Measurements from ENCODE around the gene SPTBN1.

The SPTBN1 gene

GRCh38 chr2:54559006-54559445 lies 102.9 kb downstream of the SPTBN1 start:
- ChIA-PET POLR2A (interaction anchor here (0.8 to 4.3 kb wide), 7 partner anchors 10 to 137 kb away, joined by 3 to 66 read pairs (median 4); no protein-coding TSS in a partner anchor), CTCF (interaction anchor here (1.2 to 1.8 kb wide), 2 partner anchors 11 to 34 kb away, joined by 3 to 4 read pairs; no protein-coding TSS in a partner anchor)
- TF ChIP-seq BHLHE40 (IDR thresholded peaks at IDR 0.05; ENCODE audit: borderline replicate concordance) (no peak), FOXA1 (IDR thresholded peaks at IDR 0.05) (no peak), ARNT (IDR thresholded peaks at IDR 0.05) (no peak)
- no peak for DNase-seq (ENCODE audit: extremely low spot score)

DNA sequence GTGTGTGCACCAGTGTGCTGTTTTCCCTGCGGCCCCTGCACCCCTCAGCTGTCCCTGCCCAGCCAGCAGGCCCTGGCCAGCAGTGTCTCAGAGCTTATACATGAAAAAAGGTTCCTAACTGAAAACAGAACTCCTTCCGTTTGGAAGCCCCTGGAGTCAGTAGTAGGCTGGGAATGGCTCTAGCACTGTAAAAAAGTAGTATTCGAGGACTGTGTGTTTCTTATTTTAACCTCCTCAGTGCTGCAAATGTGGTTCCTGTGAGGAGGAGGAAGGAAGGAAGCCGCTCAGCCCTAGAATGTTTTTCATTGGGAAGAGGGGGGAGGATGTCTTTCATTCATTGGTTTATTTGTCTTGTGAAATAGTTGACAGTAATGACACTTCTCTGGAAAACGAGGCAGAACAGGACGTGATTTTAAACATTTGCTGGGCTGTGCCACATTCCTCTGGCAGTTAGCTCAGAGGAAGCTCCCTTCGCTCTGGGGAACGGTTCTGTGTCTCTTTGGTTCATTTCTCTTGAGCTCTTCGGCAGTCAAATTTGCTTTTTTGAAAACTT lies 103.5 kb downstream of the SPTBN1 start:
- DNase-seq (ENCODE audit: extremely low spot score), result no peak
- ChIA-PET CTCF (interaction anchor here (0.7 to 1.8 kb wide), 2 partner anchors 10 to 31 kb away, joined by 3 to 4 read pairs; no protein-coding TSS in a partner anchor), POLR2A (interaction anchor here (1.1 to 4.3 kb wide), 3 partner anchors 12 to 54 kb away, joined by 4 to 66 read pairs (median 5); no protein-coding TSS in a partner anchor)
- no peak for TF ChIP-seq L3MBTL2 (conservative IDR thresholded peaks at IDR 0.05)
- no peak for TF ChIP-seq ELF4 (IDR thresholded peaks at IDR 0.05)
- no peak for TF ChIP-seq CTBP1 (IDR thresholded peaks at IDR 0.05; ENCODE audit: borderline replicate concordance)
- no peak for TF ChIP-seq BHLHE40 (IDR thresholded peaks at IDR 0.05; ENCODE audit: borderline replicate concordance)
- no peak for TF ChIP-seq FOXK2 (IDR thresholded peaks at IDR 0.05)
- no peak for TF ChIP-seq TARDBP (IDR thresholded peaks at IDR 0.05)
- TF ChIP-seq FOXA1 (IDR thresholded peaks at IDR 0.05), result no peak
- no peak for TF ChIP-seq NFRKB (IDR thresholded peaks at IDR 0.05)
- no peak for TF ChIP-seq SUZ12 (IDR thresholded peaks at IDR 0.05)
- TF ChIP-seq, protein P1, sequence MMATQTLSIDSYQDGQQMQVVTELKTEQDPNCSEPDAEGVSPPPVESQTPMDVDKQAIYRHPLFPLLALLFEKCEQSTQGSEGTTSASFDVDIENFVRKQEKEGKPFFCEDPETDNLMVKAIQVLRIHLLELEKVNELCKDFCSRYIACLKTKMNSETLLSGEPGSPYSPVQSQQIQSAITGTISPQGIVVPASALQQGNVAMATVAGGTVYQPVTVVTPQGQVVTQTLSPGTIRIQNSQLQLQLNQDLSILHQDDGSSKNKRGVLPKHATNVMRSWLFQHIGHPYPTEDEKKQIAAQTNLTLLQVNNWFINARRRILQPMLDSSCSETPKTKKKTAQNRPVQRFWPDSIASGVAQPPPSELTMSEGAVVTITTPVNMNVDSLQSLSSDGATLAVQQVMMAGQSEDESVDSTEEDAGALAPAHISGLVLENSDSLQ (IDR thresholded peaks at IDR 0.05), result no peak
- no peak for TF ChIP-seq HDGF (IDR thresholded peaks at IDR 0.05; ENCODE audit: borderline replicate concordance)
- no peak for TF ChIP-seq LEF1 (IDR thresholded peaks at IDR 0.05; ENCODE audit: borderline replicate concordance)
- TF ChIP-seq FOXM1 (IDR thresholded peaks at IDR 0.05; ENCODE audit: borderline replicate concordance), result no peak
- TF ChIP-seq SP1 (IDR thresholded peaks at IDR 0.05), result no peak
- TF ChIP-seq ARNT (IDR thresholded peaks at IDR 0.05), result no peak

DNA sequence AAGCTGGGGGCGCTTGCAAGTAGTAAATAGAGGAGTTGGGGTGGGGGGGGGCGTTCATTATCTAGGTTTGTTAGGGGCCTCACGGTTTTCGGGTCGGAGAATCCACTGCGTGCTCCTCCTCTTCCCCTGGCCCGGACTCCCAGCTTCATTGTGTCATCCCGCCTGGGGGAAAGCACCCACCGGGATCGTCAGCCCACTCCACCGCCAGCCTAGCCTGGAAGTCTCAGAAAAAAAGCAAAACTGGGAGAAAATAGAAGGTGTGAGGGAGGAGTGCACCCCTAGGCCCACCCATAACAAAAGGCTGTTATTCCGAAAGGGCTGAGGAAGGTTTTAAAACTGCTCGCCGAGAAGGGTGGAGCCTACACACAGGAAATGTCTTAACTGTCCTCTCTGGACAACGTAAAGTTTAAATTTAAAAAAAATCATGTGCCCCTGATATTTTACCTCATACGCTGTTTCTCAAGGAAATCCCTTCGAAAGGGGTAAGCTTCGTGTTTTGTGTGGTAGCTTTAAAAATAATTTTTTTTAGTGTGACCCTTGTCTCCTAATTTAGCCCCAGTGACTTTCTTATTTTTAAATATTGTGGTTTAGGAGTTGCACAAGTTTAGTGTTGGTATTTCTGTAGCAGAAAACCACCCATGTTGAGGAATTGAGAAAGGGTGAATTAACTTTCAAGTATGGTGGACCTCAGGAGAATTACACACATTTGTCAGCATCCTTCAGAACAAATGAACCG lies 104.2 kb downstream of the SPTBN1 start:
- ChIA-PET POLR2A (interaction anchor here (1.3 to 4.3 kb wide), 2 partner anchors 12 to 54 kb away, joined by 5 to 66 read pairs; no protein-coding TSS in a partner anchor), CTCF (interaction anchor here (0.7 to 1.8 kb wide), 2 partner anchors 10 to 31 kb away, joined by 3 to 4 read pairs; no protein-coding TSS in a partner anchor)
- TF ChIP-seq L3MBTL2 (conservative IDR thresholded peaks at IDR 0.05), result no peak
- TF ChIP-seq ELF4 (IDR thresholded peaks at IDR 0.05), result no peak
- no peak for TF ChIP-seq CTBP1 (IDR thresholded peaks at IDR 0.05; ENCODE audit: borderline replicate concordance)
- no peak for TF ChIP-seq LEF1 (IDR thresholded peaks at IDR 0.05; ENCODE audit: borderline replicate concordance)
- no peak for TF ChIP-seq NFRKB (IDR thresholded peaks at IDR 0.05)
- TF ChIP-seq FOXM1 (IDR thresholded peaks at IDR 0.05; ENCODE audit: borderline replicate concordance), result no peak
- no peak for TF ChIP-seq SUZ12 (IDR thresholded peaks at IDR 0.05)
- no peak for TF ChIP-seq SP1 (IDR thresholded peaks at IDR 0.05)
- no peak for TF ChIP-seq HDGF (IDR thresholded peaks at IDR 0.05; ENCODE audit: borderline replicate concordance)
- DNase-seq (ENCODE audit: extremely low spot score), result no peak

DNA sequence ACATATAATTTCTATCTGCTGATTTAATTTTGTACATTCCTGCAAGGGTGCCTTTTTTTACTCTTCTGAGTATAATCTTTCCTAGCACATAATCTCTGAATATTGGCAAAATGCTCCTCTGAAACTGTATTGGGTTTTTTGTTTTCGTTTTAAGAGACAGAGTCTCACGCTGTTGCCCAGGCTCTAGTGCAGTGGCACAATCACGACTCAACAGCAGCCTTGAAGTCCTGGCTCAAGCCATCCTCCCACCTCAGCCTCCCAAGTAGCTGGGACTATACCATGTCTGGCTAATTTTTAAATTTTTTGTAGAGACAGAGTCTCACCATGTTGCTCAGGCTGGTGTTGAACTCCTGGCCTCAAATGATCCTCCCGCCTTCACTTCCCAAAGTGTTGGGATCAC lies 104.9 kb downstream of the SPTBN1 start:
- no peak for DNase-seq (ENCODE audit: extremely low spot score)
- CTCF ChIA-PET, result no interaction called here
- POLR2A ChIA-PET, result interaction anchor here (1.4 kb wide), 1 partner anchor 10 kb away, joined by 5 read pairs; no protein-coding TSS in a partner anchor
- no peak for TF ChIP-seq TARDBP (IDR thresholded peaks at IDR 0.05)
- TF ChIP-seq CTBP1 (IDR thresholded peaks at IDR 0.05; ENCODE audit: borderline replicate concordance), result no peak
- TF ChIP-seq ELF4 (IDR thresholded peaks at IDR 0.05), result no peak
- no peak for TF ChIP-seq FOXA1 (IDR thresholded peaks at IDR 0.05)
- no peak for TF ChIP-seq FOXM1 (IDR thresholded peaks at IDR 0.05; ENCODE audit: borderline replicate concordance)
- no peak for TF ChIP-seq HDGF (IDR thresholded peaks at IDR 0.05; ENCODE audit: borderline replicate concordance)
- no peak for TF ChIP-seq ARNT (IDR thresholded peaks at IDR 0.05)
- no peak for TF ChIP-seq FOXK2 (IDR thresholded peaks at IDR 0.05)
- TF ChIP-seq BHLHE40 (IDR thresholded peaks at IDR 0.05; ENCODE audit: borderline replicate concordance), result no peak
- no peak for TF ChIP-seq SP1 (IDR thresholded peaks at IDR 0.05)
- TF ChIP-seq, protein P1 (IDR thresholded peaks at IDR 0.05), result no peak

GRCh38 chr2:54564439-54564838 lies 108.3 kb downstream of the SPTBN1 start:
- TF ChIP-seq BHLHE40 (IDR thresholded peaks at IDR 0.05; ENCODE audit: borderline replicate concordance), result no peak
- CTCF ChIA-PET, result no interaction called here
- POLR2A ChIA-PET, result interaction anchor here (2.6 kb wide), 1 partner anchor 8 kb away, joined by 11 read pairs; no protein-coding TSS in a partner anchor
- DNase-seq (ENCODE audit: extremely low spot score), result no peak

DNA sequence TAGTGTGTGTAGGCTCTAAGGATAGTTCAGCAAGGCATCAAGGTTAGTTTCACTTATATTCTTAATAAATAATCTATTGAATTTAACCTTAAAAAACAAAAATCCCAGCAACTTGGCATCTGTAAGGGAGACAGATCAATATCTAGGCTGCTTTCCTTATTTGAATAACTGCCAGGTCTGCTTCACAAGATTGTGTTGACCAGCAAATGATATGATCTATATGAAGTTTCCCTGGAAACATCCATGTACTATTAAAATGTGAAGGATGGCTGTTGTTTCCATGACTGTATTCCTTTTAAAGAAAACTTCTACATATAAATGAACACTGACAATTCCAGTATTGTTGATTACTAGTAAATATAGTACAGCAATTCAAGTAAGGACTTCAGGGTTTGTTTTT lies 109.4 kb downstream of the SPTBN1 start:
- no peak for DNase-seq (ENCODE audit: extremely low spot score)
- TF ChIP-seq L3MBTL2 (conservative IDR thresholded peaks at IDR 0.05) (no peak), FOXK2 (IDR thresholded peaks at IDR 0.05) (no peak), ZNF384 (IDR thresholded peaks at IDR 0.05) (no peak), ARNT (IDR thresholded peaks at IDR 0.05) (no peak), BHLHE40 (IDR thresholded peaks at IDR 0.05; ENCODE audit: borderline replicate concordance) (no peak), NFRKB (IDR thresholded peaks at IDR 0.05) (no peak), SUZ12 (IDR thresholded peaks at IDR 0.05) (no peak), SP1 (IDR thresholded peaks at IDR 0.05) (no peak), CTBP1 (IDR thresholded peaks at IDR 0.05; ENCODE audit: borderline replicate concordance) (no peak), TARDBP (IDR thresholded peaks at IDR 0.05) (no peak), HDGF (IDR thresholded peaks at IDR 0.05; ENCODE audit: borderline replicate concordance) (no peak), ELF4 (IDR thresholded peaks at IDR 0.05) (no peak), LEF1 (IDR thresholded peaks at IDR 0.05; ENCODE audit: borderline replicate concordance) (no peak), FOXA1 (IDR thresholded peaks at IDR 0.05) (no peak), FOXM1 (IDR thresholded peaks at IDR 0.05; ENCODE audit: borderline replicate concordance) (no peak)
- TF ChIP-seq, protein P1 (IDR thresholded peaks at IDR 0.05), result no peak
- ChIA-PET CTCF (no interaction called here), POLR2A (no interaction called here)

Data from HEK293T (cell line).